Caco-2 (cell line): ENCODE data around the gene CPED1. TPM values are rescaled to one million over a fixed set of nuclear protein-coding genes. Genes with fewer than 3 reads are reported as not detected.

Source experiments
- BruUV-seq: library from RNA; stranded (reverse); fragments of 400-500 nt; replicated peaks from 2 replicates; lab custom pipeline; 2021; lab: Mats Ljungman, UMichigan
- CTCF ChIA-PET: fragments of 300-600 bp; sonication (Branson Sonifier 250); formaldehyde crosslinking; loops from one replicate; lab custom pipeline; 2022; ENCODE audit warnings: antibody characterized with exemption; lab: Charles Lee
- POLR2A ChIA-PET: fragments of 300-600 bp; sonication (Branson Sonifier 250); formaldehyde crosslinking; loops from one replicate; lab custom pipeline; 2022; ENCODE audit warnings: antibody characterized with exemption; lab: Charles Lee
- DNase-seq, 2 experiments: peaks; one replicate each; pipeline versions ENCODE4 v3.0.0 to v3.0.0-alpha.2; 2020 to 2022
- H3K27me3 ChIP-seq: replicated peaks from 2 replicates; pipeline ENCODE4 v1.6.0; 2011; ENCODE audit warnings: low read length; ENCODE audit not compliant: control insufficient read depth, insufficient read depth
- H3K36me3 ChIP-seq: 2 replicates; pipeline ENCODE4 v1.5.1; 2011; ENCODE audit warnings: low read length; ENCODE audit not compliant: control insufficient read depth, insufficient read depth
- H3K4me1 ChIP-seq: fragments of 250-450 bp; sonication (Bioruptor Pico); 2 replicates; pipeline ENCODE4 v1.5.1; 2020; ENCODE audit warnings: mild to moderate bottlenecking
- H3K4me3 ChIP-seq: 2 replicates; pipeline ENCODE4 v1.5.1; 2011; ENCODE audit warnings: low read depth, mild to moderate bottlenecking, control low read depth, low read length
- H3K9me3 ChIP-seq: fragments of 250-450 bp; sonication (Bioruptor Pico); 2 replicates; pipeline ENCODE4 v1.5.1; 2020; ENCODE audit warnings: mild to moderate bottlenecking, moderate library complexity
- H3K27ac Mint-ChIP-seq: one replicate; pipeline ENCODE4 v1.8.0; 2022; ENCODE audit warnings: mixed read lengths; ENCODE audit not compliant: unreplicated experiment
- H3K27me3 Mint-ChIP-seq: one replicate; pipeline ENCODE4 v1.8.0; 2022; ENCODE audit warnings: mixed read lengths; ENCODE audit not compliant: insufficient read depth, unreplicated experiment
- H3K36me3 Mint-ChIP-seq: one replicate; pipeline ENCODE4 v1.8.0; 2022; ENCODE audit warnings: mild to moderate bottlenecking, mixed read lengths; ENCODE audit not compliant: insufficient read depth, unreplicated experiment
- H3K4me1 Mint-ChIP-seq: one replicate; pipeline ENCODE4 v1.8.0; 2022; ENCODE audit warnings: low read depth, mixed read lengths; ENCODE audit not compliant: unreplicated experiment
- H3K4me3 Mint-ChIP-seq: one replicate; pipeline ENCODE4 v1.8.0; 2022; ENCODE audit warnings: mild to moderate bottlenecking, moderate library complexity, mixed read lengths; ENCODE audit not compliant: unreplicated experiment
- H3K9me3 Mint-ChIP-seq: one replicate; pipeline ENCODE4 v1.8.0; 2022; ENCODE audit warnings: mixed read lengths; ENCODE audit not compliant: unreplicated experiment
- CTCF ChIP-seq, 2 experiments: fragments of 200-600 bp in 1 of 2; IDR thresholded peaks; 1 replicate in 1 of 2; 2 replicates in 1 of 2; pipeline versions ENCODE4 v1.5.1 to v1.8.0; 2011 to 2022; ENCODE audit warnings: antibody characterized with exemption in 1 of 2, control low read depth in 1 of 2, inconsistent platforms in 1 of 2, low read depth in 1 of 2, low read length in 1 of 2, mild to moderate bottlenecking in 1 of 2, moderate library complexity in 1 of 2; ENCODE audit not compliant: insufficient read depth in 1 of 2, severe bottlenecking in 1 of 2, unreplicated experiment in 1 of 2
- intact Hi-C: fragments of 100-400 bp; cut with micrococcal nuclease; formaldehyde crosslinking; loops from one replicate; pipeline ENCODE4 v1.10.0; 2022; ENCODE audit not compliant: unreplicated experiment
- total RNA-seq: library from RNA; stranded (reverse); gene quantifications from 2 replicates; pipeline ENCODE4 v1.2.3, GENCODE V29; 2022

The CPED1 gene
- total RNA-seq, 1 experiment from 2014 or later: 0.23 TPM

GRCh38 chr7:121084256-121084655 is 95.7 kb downstream of the CPED1 start:
- H3K4me1 ChIP-seq: peaks cover 5% of the 10 kb centered on the region; the same call in 1 of the 2 replicates
- Mint-ChIP-seq H3K27me3 (no peaks in the 10 kb centered on the region), H3K9me3 (no peaks in the 10 kb centered on the region), H3K4me1 (peaks cover 7% of the 10 kb centered on the region), H3K4me3 (no peak overlapping the region), H3K27ac (no peak overlapping the region), H3K36me3 (no peaks in the 10 kb centered on the region)
- H3K4me3 ChIP-seq: no peak overlapping the region
- no peaks in the 10 kb centered on the region for H3K9me3 ChIP-seq
- ChIA-PET CTCF (interaction anchor here (1.4 kb wide), 1 partner anchor 11 kb away, joined by 3 read pairs; no protein-coding TSS in a partner anchor), POLR2A (no interaction called here)
- DNase-seq: no peak
- H3K36me3 ChIP-seq: no peaks in the 10 kb centered on the region
- H3K27me3 ChIP-seq: no peaks in the 10 kb centered on the region
- intact Hi-C loops: no loop called here
- no peak for TF ChIP-seq CTCF (IDR thresholded peaks at IDR 0.05; ENCODE audit: insufficient read depth in 1 of 2, low read depth in 1 of 2, low read length in 1 of 2, severe bottlenecking in 1 of 2, unreplicated experiment in 1 of 2)
- no TSS peak for BruUV-seq

DNA sequence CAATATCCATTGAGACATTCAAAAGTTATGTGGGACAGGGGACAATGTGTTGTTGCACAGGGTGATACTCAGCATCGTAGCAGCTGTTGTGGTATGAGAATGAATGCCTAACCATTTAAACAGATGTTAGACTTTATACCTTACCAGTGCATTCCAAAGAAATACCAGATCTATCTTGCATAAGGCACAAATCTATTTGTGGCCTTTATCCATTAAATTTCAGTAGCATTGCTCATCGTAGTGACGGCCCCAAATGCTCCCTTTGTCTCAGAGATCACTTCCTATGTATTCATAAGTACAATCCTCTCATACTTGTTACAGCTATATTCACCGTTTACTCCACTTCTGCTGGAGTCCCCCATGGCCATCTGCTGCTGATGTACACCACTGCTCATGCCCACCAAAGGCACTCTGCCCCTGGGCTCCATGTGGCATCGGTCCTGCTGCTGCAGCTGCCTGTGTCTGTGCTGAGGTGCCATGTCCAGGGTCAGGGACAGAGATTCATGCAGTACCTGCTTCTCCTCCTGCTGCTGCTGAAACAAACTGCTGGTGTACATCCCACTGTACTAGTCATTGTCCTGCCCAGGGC is 96.3 kb downstream of the CPED1 start:
- CTCF ChIA-PET: no interaction called here
- no peak for TF ChIP-seq CTCF (IDR thresholded peaks at IDR 0.05; ENCODE audit: insufficient read depth in 1 of 2, low read depth in 1 of 2, low read length in 1 of 2, severe bottlenecking in 1 of 2, unreplicated experiment in 1 of 2)
- Histone ChIP-seq H3K36me3 (no peaks in the 10 kb centered on the region), H3K27me3 (no peaks in the 10 kb centered on the region), H3K4me1 (peaks cover 5% of the 10 kb centered on the region; the same call in 1 of the 2 replicates), H3K4me3 (no peak overlapping the region), H3K9me3 (no peaks in the 10 kb centered on the region)
- Mint-ChIP-seq H3K36me3 (no peaks in the 10 kb centered on the region), H3K27ac (no peak overlapping the region), H3K4me3 (no peak overlapping the region), H3K9me3 (no peaks in the 10 kb centered on the region), H3K4me1 (peaks cover 7% of the 10 kb centered on the region), H3K27me3 (no peaks in the 10 kb centered on the region)
- BruUV-seq: no TSS peak
- POLR2A ChIA-PET: no interaction called here
- DNase-seq: no peak
- intact Hi-C loops: no loop called here

DNA sequence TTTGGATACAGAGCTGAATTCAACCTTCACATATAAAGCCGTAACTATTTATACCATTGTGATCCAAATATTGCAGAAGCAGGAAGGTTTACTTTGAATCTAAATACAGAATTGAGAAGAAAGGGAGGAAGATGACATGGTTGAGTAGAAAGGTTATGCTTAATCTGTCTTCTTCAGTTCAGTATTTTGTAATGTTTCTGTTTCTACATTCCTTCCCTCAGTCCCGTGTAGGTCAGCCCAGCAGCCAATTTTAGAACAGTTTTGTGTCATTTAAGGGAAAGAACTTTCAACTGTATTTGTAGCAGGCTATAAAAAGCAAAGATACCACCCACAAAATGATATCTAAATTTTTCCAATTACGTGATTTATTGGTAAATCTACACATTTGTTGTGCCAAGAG is 97.4 kb downstream of the CPED1 start:
- Mint-ChIP-seq H3K36me3 (no peaks in the 10 kb centered on the region), H3K27ac (no peak overlapping the region), H3K4me1 (peaks cover 7% of the 10 kb centered on the region), H3K4me3 (no peak overlapping the region), H3K27me3 (no peaks in the 10 kb centered on the region), H3K9me3 (no peaks in the 10 kb centered on the region)
- intact Hi-C loops: no loop called here
- BruUV-seq: no TSS peak
- Histone ChIP-seq H3K9me3 (no peaks in the 10 kb centered on the region), H3K36me3 (no peaks in the 10 kb centered on the region), H3K4me3 (no peak overlapping the region), H3K27me3 (no peaks in the 10 kb centered on the region), H3K4me1 (peaks cover 5% of the 10 kb centered on the region; the same call in 1 of the 2 replicates)
- ChIA-PET POLR2A (no interaction called here), CTCF (no interaction called here)
- DNase-seq: no peak
- no peak for TF ChIP-seq CTCF (IDR thresholded peaks at IDR 0.05; ENCODE audit: insufficient read depth in 1 of 2, low read depth in 1 of 2, low read length in 1 of 2, severe bottlenecking in 1 of 2, unreplicated experiment in 1 of 2)
